Measurements from ENCODE around the gene PRR19.

Gene PRR19

GRCh38 chr19:42295342-42295741, 6.6 kb upstream of the PRR19 start:
- DNase-seq (ENCODE audit: low read depth): no peak

- DNase-seq (ENCODE audit: low read depth): peak; percentile 88
Observed at GRCh38 chr19:42295831-42296525, 6.0 kb upstream of the PRR19 start.

- DNase-seq (ENCODE audit: low read depth): no peak
Observed at GRCh38 chr19:42297039-42297438, 4.9 kb upstream of the PRR19 start.

GRCh38 chr19:42303101-42303464, 1.2 kb downstream of the PRR19 start:
- no peak for DNase-seq (ENCODE audit: low read depth)

- no peak for DNase-seq (ENCODE audit: low read depth)
Observed at GRCh38 chr19:42303876-42304275, 1.9 kb downstream of the PRR19 start.

GRCh38 chr19:42306646-42307045, 4.7 kb downstream of the PRR19 start:
- DNase-seq (ENCODE audit: low read depth): no peak

- DNase-seq (ENCODE audit: low read depth): no peak
Observed at GRCh38 chr19:42309686-42310085, 7.8 kb downstream of the PRR19 start.

- DNase-seq (ENCODE audit: low read depth): no peak
Observed at GRCh38 chr19:42311657-42312056, 9.7 kb downstream of the PRR19 start.

GRCh38 chr19:42312370-42312769, 10.4 kb downstream of the PRR19 start:
- no peak for DNase-seq (ENCODE audit: low read depth)

GRCh38 chr19:42313096-42313839, 11.3 kb downstream of the PRR19 start, which contains the start of gene TMEM145:
Gene TMEM145 (plus strand): TSS chr19:42313309. CDS start chr19:42313377, 68 bp downstream.
- no peak for DNase-seq (ENCODE audit: low read depth)

GRCh38 chr19:42313840-42314755, 12.2 kb downstream of the PRR19 start:
- DNase-seq (ENCODE audit: low read depth): no peak

- DNase-seq (ENCODE audit: low read depth): no peak
Observed at GRCh38 chr19:42315024-42315423, 13.1 kb downstream of the PRR19 start.

GRCh38 chr19:42316223-42317211, 14.6 kb downstream of the PRR19 start:
- DNase-seq (ENCODE audit: low read depth): no peak

- DNase-seq (ENCODE audit: low read depth): no peak
Observed at GRCh38 chr19:42317535-42317934, 15.6 kb downstream of the PRR19 start.

GRCh38 chr19:42322305-42322704, 20.4 kb downstream of the PRR19 start:
- DNase-seq (ENCODE audit: low read depth): no peak

GRCh38 chr19:42323473-42323851, 21.5 kb downstream of the PRR19 start:
- no peak for DNase-seq (ENCODE audit: low read depth)

GRCh38 chr19:42323852-42324654, 22.1 kb downstream of the PRR19 start:
- no peak for DNase-seq (ENCODE audit: low read depth)

GRCh38 chr19:42324655-42325307, 22.8 kb downstream of the PRR19 start:
- DNase-seq (ENCODE audit: low read depth): no peak

- DNase-seq (ENCODE audit: low read depth): peak; percentile 98
Observed at GRCh38 chr19:42325308-42325895, 23.5 kb downstream of the PRR19 start, which contains the start of gene MEGF8. Gene MEGF8 (plus strand): TSS chr19:42325635. CDS start chr19:42326244, 609 bp downstream.
